ENCODE data around the gene ARL10. TPM values are rescaled to one million over a fixed set of nuclear protein-coding genes. Genes with fewer than 3 reads are reported as not detected.

ARL10 gene
- total RNA-seq, 1 donor from 2014 or later = 6.0 TPM

DNA sequence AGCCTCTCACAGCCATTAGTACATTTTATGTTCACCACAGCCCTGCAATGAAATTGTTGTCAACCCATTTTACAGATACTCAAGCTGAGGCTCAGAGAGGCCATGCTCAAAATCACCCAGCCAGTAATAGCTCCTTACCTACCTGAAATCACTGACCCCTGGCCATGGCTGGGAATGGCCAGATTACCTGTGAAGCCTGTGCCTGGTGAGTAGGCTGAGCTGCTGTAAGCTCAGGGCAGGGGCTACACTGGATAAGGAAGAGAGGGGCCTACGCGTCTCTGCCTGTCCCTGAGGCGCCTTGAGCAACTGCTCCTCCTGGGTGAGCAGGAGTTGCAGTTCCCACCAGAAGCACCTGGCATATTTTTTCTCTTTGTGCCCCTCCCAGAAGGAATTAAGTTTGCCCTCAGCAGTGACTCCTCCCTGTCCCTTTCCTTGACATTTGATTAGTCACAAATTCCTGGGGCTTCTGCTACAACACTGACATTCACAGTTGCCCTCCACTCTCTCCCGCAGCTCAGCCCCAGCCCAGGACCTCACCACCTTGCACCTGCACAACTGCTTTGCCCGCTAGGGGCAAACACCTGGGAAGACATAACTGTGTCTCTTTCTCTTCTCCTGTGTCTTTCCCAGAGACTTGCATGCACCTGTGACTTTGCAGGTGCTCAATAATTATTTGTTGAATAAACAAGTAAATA is 45.3 kb downstream of the ARL10 start:
- DNase-seq (ENCODE audit: low read depth in 2 of 2) = no peak

GRCh38 chr5:176412517-176413254 is 47.4 kb downstream of the ARL10 start:
- DNase-seq (ENCODE audit: low read depth in 2 of 2) = no peak

- DNase-seq (ENCODE audit: low read depth in 2 of 2) = no peak
Measured at GRCh38 chr5:176413255-176413565, 47.9 kb downstream of the ARL10 start.

- DNase-seq (ENCODE audit: low read depth in 2 of 2) = no peak
Measured at GRCh38 chr5:176413709-176414191, 48.5 kb downstream of the ARL10 start.

GRCh38 chr5:176414704-176415103 is 49.4 kb downstream of the ARL10 start:
- no peak for DNase-seq (ENCODE audit: low read depth in 2 of 2)

DNA sequence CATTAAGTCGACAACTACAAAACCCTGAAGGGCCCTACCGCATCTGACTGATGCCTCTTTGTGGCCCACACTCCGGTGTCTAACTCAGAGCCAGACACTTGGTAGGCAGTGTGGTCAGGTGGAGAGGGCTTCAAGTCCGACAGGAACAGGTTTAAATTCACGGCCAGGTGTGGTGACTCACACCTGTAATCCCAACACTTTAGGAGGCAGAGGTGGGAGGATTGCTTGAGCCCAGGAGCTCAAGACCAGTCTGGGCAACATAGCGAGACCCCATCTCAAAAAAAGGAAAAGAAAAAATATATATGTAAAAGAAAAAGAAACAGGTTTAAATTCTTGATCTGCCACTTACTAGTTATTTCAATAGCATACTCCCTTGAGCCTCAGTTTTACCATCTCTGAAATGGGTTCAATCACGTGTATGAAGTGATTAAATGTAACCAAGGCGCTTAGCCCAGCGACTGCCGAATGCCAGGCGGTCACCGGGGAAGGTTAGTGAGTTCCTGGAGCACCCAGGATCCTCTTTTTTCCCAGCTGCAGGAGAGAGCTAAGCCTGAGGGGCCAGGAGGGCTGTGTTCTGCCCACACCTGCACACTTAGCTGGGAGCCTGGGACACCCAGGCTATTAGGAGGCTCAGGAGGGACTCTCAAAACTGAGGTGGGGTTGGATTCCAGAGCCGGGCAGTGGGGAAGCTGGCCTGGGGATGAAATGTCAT is 50.1 kb downstream of the ARL10 start:
- DNase-seq (ENCODE audit: low read depth in 2 of 2) = no peak

DNA sequence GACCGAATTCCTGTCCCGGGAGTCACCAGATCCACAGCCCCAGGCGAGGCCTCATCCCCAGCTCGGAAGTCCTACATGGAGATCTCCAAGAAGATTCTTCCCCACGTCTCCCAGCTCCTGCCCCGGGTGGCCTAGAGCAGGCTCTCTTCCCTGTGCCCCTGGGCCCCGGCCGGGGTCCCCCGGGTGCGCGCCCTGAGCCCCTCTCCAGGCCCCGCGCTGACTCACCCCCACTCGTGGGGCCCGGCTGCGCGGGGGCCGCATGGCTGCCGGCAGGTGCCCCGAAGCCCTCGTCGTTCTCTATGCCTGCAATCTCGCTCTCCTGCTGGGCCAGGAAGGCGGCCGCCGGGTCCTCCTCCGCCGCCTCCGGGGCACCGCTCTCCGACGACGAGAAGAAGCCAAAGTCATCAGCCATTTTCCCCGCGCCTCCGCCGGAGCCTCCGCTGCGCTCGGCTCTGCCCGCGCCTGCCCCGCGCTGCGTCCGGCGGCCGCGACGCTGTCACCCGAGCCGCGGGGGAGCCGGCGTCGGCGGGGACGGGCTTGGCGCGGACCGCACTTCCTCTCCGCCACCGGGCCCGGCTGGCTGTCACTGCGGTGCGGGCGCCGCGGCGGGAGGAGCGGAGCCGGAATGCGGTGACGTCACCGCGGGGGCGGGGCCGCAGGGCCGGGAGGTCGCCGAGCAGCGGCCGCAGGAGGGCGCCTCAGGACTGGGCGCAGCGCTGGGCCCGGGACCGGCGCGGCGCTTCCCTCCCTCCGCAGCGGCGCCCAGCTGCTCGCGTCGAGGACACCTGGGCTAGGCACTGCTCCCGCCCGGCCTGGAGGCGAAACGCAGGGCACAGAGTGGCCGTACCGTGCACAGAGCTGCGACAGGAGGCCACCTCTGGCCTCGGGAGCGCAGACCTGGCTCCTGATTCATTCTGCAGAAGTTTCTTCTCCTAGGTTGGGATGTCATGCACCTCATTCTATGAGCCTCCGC is 51.0 kb downstream of the ARL10 start, which contains the start of gene CLTB:
CLTB (minus strand) TSS at position 588 of the 973 bp plus-strand sequence; CDS start at position 412, 176 bp downstream.
- DNase-seq (ENCODE audit: low read depth in 2 of 2) = peak; percentile 68 to 92

DNA sequence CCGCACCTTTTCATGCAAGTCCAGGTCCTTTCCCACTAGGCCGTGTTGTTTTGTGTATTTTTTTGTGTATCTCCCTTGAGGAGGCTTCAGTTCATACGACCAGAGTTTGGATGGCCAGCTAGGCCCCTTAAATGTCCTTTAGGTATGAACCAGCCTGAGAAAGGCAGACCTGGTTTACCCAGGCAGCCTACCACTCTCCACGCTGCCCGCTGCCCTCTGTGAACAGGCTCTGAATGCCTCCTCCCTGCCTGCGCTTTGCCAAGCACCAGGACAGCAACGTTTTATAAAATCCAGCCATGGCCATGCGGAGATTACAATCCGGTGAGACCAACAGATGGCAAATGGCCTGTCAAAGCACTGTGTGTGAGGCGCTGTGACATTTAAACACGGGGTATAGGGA is 51.7 kb downstream of the ARL10 start:
- no peak for DNase-seq (ENCODE audit: low read depth in 2 of 2)

DNA sequence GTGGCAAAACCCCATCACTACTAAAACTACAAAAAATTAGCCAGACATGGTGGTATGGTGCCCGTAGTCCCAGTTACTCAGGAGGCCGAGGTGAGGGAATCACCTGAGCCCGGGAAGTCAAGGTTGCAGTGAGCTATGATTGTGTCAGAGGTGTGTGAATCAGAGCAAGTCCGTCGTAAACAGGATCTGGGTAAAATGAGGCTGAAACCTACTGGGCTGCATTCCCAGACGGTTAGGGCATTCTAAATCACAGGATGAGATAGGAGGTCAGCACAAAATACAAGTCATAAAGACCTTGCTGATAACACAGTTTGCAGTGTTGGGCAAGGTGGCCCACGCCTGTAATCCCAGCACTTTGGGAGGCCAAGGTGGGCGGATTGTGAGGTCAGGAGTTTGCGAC is 53.0 kb downstream of the ARL10 start:
- DNase-seq (ENCODE audit: low read depth in 2 of 2) = peak in 1 of 2 donors; percentile 84

DNA sequence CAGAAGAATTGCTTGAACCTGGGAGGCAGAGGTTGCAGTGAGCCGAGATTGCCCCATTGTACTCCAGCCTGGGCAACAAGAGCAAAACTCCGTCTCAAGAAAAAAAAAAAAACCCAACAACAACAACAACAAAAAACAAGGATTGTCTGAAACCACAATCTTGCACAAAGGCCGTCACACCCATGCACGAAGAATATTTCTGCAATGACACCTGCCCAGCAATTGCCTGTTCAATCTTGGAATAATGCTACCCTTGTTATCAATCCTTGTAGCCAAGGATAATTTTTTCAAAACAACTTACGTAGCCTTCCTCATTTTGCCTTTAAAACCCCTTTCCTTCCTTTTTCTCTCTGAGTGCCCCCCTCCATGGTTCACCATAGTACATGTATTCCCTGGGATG is 54.8 kb downstream of the ARL10 start:
- no peak for DNase-seq (ENCODE audit: low read depth in 2 of 2)

GRCh38 chr5:176420972-176421544 is 55.8 kb downstream of the ARL10 start:
- no peak for DNase-seq (ENCODE audit: low read depth in 2 of 2)

DNA sequence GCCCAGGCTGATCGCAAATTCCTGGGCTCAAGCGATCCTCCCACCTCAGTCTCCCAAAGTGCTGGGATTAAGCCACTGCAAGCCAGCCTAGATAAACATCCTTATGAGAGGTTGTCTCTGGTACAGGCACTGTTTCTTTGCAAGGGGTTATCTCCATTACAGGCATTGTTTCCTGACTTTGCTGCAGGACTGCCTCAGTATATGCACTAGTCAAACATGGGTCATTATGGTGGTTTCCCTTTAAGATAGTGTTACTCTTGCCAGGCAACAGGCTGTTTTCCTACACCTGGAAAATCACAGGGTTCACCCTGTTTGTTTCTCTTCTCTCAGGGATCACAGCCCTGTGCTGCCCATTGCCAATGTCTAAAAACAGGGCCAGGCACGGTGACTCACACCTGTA is 58.9 kb downstream of the ARL10 start:
- peak in 1 of 2 donors; percentile 85 for DNase-seq (ENCODE audit: low read depth in 2 of 2)

DNA sequence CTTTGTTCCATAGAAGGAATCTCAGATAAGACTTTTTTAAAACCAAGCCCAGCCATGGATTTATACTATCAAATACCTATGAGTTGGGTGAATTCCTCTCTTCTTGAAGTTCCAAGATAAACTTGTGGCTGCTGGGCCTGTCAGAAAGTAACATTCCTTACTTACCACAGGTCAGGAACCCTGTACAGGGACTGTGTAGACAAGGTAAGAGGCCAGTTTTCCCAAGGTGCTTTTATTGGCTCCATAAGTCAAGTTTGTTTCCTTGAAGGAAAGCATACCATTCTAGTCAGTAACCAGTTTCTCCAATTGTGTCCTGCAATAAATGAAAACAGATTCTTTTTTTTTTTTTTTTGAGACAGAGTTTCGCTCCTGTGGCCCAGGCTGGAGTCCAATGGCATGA is 59.9 kb downstream of the ARL10 start:
- peak in 1 of 2 donors; percentile 40 for DNase-seq (ENCODE audit: low read depth in 2 of 2)

- DNase-seq (ENCODE audit: low read depth in 2 of 2) = no peak
Measured at GRCh38 chr5:176425791-176426190, 60.5 kb downstream of the ARL10 start.

- no peak for DNase-seq (ENCODE audit: low read depth in 2 of 2)
Measured at GRCh38 chr5:176426876-176427275, 61.6 kb downstream of the ARL10 start.

GRCh38 chr5:176427971-176428370 is 62.7 kb downstream of the ARL10 start:
- peak in 1 of 2 donors; percentile 67 for DNase-seq (ENCODE audit: low read depth in 2 of 2)

DNA sequence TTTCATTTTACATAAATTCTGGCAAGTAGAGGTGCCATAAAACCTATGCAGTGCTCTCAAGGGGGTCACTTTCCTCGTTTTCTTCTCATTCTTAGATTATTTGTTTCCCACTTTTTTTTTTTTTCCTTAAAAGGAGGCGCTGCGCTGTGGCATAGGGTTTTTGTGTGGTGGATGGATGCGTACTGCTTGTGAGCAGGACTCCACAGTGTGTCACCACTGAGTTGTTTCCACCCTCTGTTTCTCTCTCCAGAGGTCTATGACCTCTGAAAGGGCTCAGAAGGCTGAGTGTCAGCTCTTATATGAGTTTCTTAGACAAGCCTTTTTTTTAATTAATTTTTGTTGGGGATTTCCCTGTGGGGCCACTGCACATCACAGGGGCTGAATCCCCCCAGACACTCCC is 64.7 kb downstream of the ARL10 start:
- DNase-seq (ENCODE audit: low read depth in 2 of 2) = peak in 1 of 2 donors; percentile 52

All from dermis microvascular lymphatic vessel endothelial cell (primary cell).